ENCODE measurements around the gene TXNDC17.
"Not testable (repeated sequence)": the region's sequence is repeated elsewhere in the genome, so short reads cannot be mapped to it uniquely, and the experiment has no call there.

DNA sequence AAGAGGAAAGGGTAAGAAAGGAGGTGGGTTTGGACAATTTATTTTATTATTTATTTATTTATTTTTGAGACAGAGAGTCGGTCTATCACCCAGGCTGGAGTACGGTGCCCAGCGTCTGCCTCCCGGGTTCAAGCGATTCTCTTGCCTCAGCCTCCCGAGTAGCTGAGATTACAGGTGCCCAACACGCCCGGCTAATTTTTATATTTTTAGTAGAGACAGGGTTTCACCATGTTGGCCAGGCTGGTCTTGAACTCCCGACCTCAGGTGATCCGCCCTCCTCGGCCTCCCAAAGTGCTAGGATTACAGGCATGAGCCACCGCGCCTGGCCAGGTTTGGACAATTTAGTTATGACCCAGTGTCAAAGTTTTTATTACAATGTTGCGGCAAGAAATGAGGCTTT lies 22.3 kb downstream of the TXNDC17 start:
- TF ChIP-seq POLR2A (conservative IDR thresholded peaks at IDR 0.05); SAFB2 (IDR thresholded peaks at IDR 0.05; ENCODE audit: borderline replicate concordance, low read depth, low read length, severe bottlenecking); EGR1 (conservative IDR thresholded peaks at IDR 0.05); TBL1XR1 (IDR thresholded peaks at IDR 0.05; ENCODE audit: low read length in 2 of 2); TOE1 (IDR thresholded peaks at IDR 0.05; ENCODE audit: borderline replicate concordance); TOE1 (CRISPR knock-in tag; IDR thresholded peaks at IDR 0.05; ENCODE audit: borderline replicate concordance, low read depth): not testable (repeated sequence)
- TF ChIP-seq, protein P1, sequence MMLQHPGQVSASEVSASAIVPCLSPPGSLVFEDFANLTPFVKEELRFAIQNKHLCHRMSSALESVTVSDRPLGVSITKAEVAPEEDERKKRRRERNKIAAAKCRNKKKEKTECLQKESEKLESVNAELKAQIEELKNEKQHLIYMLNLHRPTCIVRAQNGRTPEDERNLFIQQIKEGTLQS (IDR thresholded peaks at IDR 0.05): not testable (repeated sequence)
- TF ChIP-seq, protein P1 (CRISPR knock-in tag; conservative IDR thresholded peaks at IDR 0.05): not testable (repeated sequence)

Measured in K562 (cell line).